ENCODE data around the gene CREB3L2. TPM values are rescaled to one million over a fixed set of nuclear protein-coding genes. Genes with fewer than 3 reads are reported as not detected.

The CREB3L2 gene
- total and polyA plus RNA-seq, 2 of the 8 experiments (the other 6 are each of a cell fraction or from before 2014, with no cell fraction given): 14.4 to 48.3 TPM

DNA sequence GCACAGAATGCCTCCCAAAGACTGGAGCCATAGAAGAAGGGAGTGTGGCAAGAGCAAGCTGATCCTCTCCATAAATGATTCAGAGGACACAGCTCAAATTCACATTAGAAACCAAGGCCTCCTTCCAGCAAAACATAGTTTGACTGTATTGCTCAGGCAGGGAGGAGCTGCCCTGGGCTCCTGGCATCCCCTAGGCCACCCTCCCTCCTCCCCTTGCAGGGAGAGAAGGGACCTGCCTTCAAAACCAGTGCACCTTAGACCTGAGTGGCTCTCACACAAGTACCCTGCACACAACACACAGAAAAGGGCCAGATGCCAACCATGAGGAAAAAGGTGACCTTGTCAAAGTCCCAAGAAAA, 64.7 kb downstream of the CREB3L2 start:
- H3K18ac ChIP-seq (ENCODE audit: extremely low read depth, low read length): no peak overlapping the region; the same call in 1 of the 2 replicates

More for the DNA sequence above, 64.7 kb downstream of the CREB3L2 start:
- H3K14ac ChIP-seq (ENCODE audit: insufficient read length): no peak overlapping the region
- no peak overlapping the region for H2BK12ac ChIP-seq (ENCODE audit: low read depth, low read length)
- no peak overlapping the region for H3K56ac ChIP-seq (replicated peaks; ENCODE audit: insufficient read length, low read depth, low read length)
- peaks cover 3 to 70% of the 10 kb centered on the region in 2 experiments; a peak in 3 of 4 replicates for H3K79me2 ChIP-seq (ENCODE audit: control insufficient read depth in 1 of 2, insufficient read depth in 2 of 2, low read length in 2 of 2)
- no peak overlapping the region for H2AFZ ChIP-seq (ENCODE audit: low read length)
- H3K23ac ChIP-seq (ENCODE audit: insufficient read length): no peak overlapping the region
- H3K4ac ChIP-seq (replicated peaks; ENCODE audit: insufficient read length, low read depth, low read length): no peak overlapping the region
- H4K91ac ChIP-seq (replicated peaks; ENCODE audit: insufficient read length, low read length): no peak overlapping the region
- DNase-seq (ENCODE audit: low read depth in 1 of 2, low spot score in 2 of 2): no peak
- H4K20me1 ChIP-seq (replicated peaks in 1 of 2; ENCODE audit: control insufficient read depth in 1 of 2, insufficient read depth in 2 of 2, low read length in 2 of 2): no peaks in the 10 kb centered on the region
- TF ChIP-seq TBP (IDR thresholded peaks at IDR 0.05; ENCODE audit: low read depth, low read length) (no peak), POLR2A (IDR thresholded peaks at IDR 0.05; ENCODE audit: control extremely low read depth in 1 of 2, low read depth in 2 of 2, low read length in 2 of 2) (no peak)
- H2BK120ac ChIP-seq (replicated peaks; ENCODE audit: low read depth, low read length): no peak overlapping the region
- no peak overlapping the region for H2AK5ac ChIP-seq (ENCODE audit: low read depth, low read length)
- peaks cover 0 to 22% (median 2%) of the 10 kb centered on the region in 4 experiments; a peak in 3 of 7 replicates for H3K4me1 ChIP-seq (replicated peaks in 1 of 4; ENCODE audit: control insufficient read depth in 3 of 4, insufficient read depth in 4 of 4, low read length in 3 of 4)
- H3K9ac ChIP-seq (replicated peaks in 1 of 4; ENCODE audit: extremely low read depth in 1 of 4, low read depth in 3 of 4, low read length in 3 of 4): no peak overlapping the region
- no peak overlapping the region for H2BK5ac ChIP-seq (ENCODE audit: low read depth, low read length)
- H4K8ac ChIP-seq (ENCODE audit: extremely low read depth, insufficient read depth, low read length): no peak overlapping the region
- no peak overlapping the region for H4K5ac ChIP-seq (ENCODE audit: insufficient read length, low read depth, low read length)
- no peaks in the 10 kb centered on the region for H3K9me3 ChIP-seq (ENCODE audit: insufficient read depth in 2 of 2, low read depth in 1 of 2, low read length in 1 of 2)
- no peak for FAIRE-seq
- no peak overlapping the region for H2BK20ac ChIP-seq (ENCODE audit: low read length)
- H3K27me3 ChIP-seq (replicated peaks in 1 of 4; ENCODE audit: control insufficient read depth in 3 of 4, extremely low read depth in 1 of 4, insufficient read depth in 3 of 4, low read length in 3 of 4): no peaks in the 10 kb centered on the region
- H3K4me2 ChIP-seq (ENCODE audit: insufficient read depth in 1 of 2, low read depth in 2 of 2, low read length in 2 of 2): no peak overlapping the region
- POLR2A ChIA-PET (ENCODE audit: partially characterized antibody): interaction anchor here (1.3 kb wide), 1 partner anchor 20 kb away, joined by 3 read pairs; no protein-coding TSS in a partner anchor
- H3K36me3 ChIP-seq (ENCODE audit: control insufficient read depth in 2 of 4, insufficient read depth in 4 of 4, low read length in 3 of 4): no peaks in the 10 kb centered on the region; a peak in 1 of 8 replicates
- H3K79me1 ChIP-seq (ENCODE audit: low read depth, low read length): peaks cover 9% of the 10 kb centered on the region; the same call in 1 of the 2 replicates
- H3K4me3 ChIP-seq (ENCODE audit: extremely low read depth in 1 of 4, insufficient read depth in 2 of 4, low read depth in 3 of 4, low read length in 4 of 4): no peak overlapping the region
- H3K27ac ChIP-seq (ENCODE audit: low read depth, low read length): no peak overlapping the region
- CTCF ChIA-PET (ENCODE audit: partially characterized antibody): interaction anchor here (0.6 to 1.5 kb wide), 2 partner anchors 13 to 1323 kb away, joined by 5 to 6 read pairs; no protein-coding TSS in a partner anchor
- H3K23me2 ChIP-seq (ENCODE audit: low read depth, low read length): no peaks in the 10 kb centered on the region
- H2BK15ac ChIP-seq (ENCODE audit: low read length): no peak overlapping the region
